Activated CD8-positive, alpha-beta T cell treated with anti-CD3 and anti-CD28 coated beads, Interleukin-2, amount 10 ng/mL, durations not matched to agents 7 days and 5 days (primary cell): Measurements from ENCODE around the gene MFSD2A. TPM values are rescaled to one million over a fixed set of nuclear protein-coding genes. Genes with fewer than 3 reads are reported as not detected.

ENCODE experiments used
- ATAC-seq: fragments of 150-1000 bp; cut with Tn5 transposase; one replicate; pipeline ENCODE4 v1.10.0; 2021; ENCODE audit warnings: moderate library complexity
- CTCF ChIA-PET: fragments of 350-600 bp; sonication (Branson Sonifier 250); formaldehyde crosslinking; loops from one replicate; lab custom pipeline; 2021; ENCODE audit warnings: antibody characterized with exemption; lab: Charles Lee
- POLR2A ChIA-PET: fragments of 350-600 bp; sonication (Branson Sonifier 250); formaldehyde crosslinking; loops from one replicate; lab custom pipeline; 2021; ENCODE audit warnings: antibody characterized with exemption; lab: Charles Lee
- DNase-seq: peaks from one replicate; pipeline ENCODE4 v3.0.0-alpha.2; 2020
- H3K27ac Mint-ChIP-seq: one replicate; pipeline ENCODE4 v1.8.0; 2021; ENCODE audit warnings: mild to moderate bottlenecking, mixed read lengths
- H3K27me3 Mint-ChIP-seq: one replicate; pipeline ENCODE4 v1.8.0; 2021; ENCODE audit warnings: low read depth, mixed read lengths
- H3K36me3 Mint-ChIP-seq: one replicate; pipeline ENCODE4 v1.8.0; 2021; ENCODE audit warnings: low read depth, mixed read lengths
- H3K4me1 Mint-ChIP-seq: one replicate; pipeline ENCODE4 v1.8.0; 2021; ENCODE audit warnings: low read depth, mixed read lengths
- H3K4me3 Mint-ChIP-seq: one replicate; pipeline ENCODE4 v1.8.0; 2021; ENCODE audit warnings: mild to moderate bottlenecking, mixed read lengths
- H3K9me3 Mint-ChIP-seq: one replicate; pipeline ENCODE4 v1.8.0; 2022; ENCODE audit warnings: mixed read lengths; ENCODE audit not compliant: insufficient read depth
- total RNA-seq, 2 experiments: library from RNA; stranded (reverse); gene quantifications; one replicate each; pipeline ENCODE4 v1.2.3, GENCODE V29; 2021

The MFSD2A gene
- total RNA-seq, 2 experiments from 2014 or later: 4.1 TPM

DNA sequence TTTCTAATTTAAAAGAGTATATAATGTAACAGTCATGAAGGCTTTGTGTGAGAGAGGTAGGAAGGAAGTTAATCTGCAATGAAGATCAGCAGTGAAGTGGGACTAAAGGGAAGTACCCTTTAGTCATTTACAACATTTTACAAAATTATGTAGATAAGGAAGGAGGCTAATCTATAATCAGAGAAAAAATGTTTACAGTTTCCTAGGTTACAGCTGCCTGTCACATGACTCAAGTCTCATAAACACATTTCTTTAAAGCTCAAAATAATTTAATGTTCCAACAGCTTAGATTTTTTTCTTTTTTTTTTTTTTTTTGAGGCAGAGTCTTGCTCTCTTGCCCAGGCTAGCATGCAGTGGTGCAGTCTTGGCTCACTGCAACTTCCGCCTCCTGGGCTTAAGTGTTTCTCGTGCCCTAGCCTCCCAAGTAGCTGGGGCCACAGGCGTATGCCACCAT lies 59.3 kb downstream of the MFSD2A start:
- Mint-ChIP-seq H3K4me1 (peaks cover 1% of the 10 kb centered on the region), H3K27me3 (peaks cover 8% of the 10 kb centered on the region), H3K4me3 (no peak overlapping the region), H3K9me3 (no peaks in the 10 kb centered on the region), H3K27ac (no peak overlapping the region), H3K36me3 (no peaks in the 10 kb centered on the region)
- POLR2A ChIA-PET: interaction anchor here (1.1 kb wide), 1 partner anchor 25 kb away, joined by 3 read pairs; no protein-coding TSS in a partner anchor
- CTCF ChIA-PET: interaction anchor here (1.7 to 3.3 kb wide), 4 partner anchors 18 to 112 kb away, joined by 4 to 13 read pairs (median 8); no protein-coding TSS in a partner anchor
- DNase-seq (no peak), ATAC-seq (peak; percentile 49)

DNA sequence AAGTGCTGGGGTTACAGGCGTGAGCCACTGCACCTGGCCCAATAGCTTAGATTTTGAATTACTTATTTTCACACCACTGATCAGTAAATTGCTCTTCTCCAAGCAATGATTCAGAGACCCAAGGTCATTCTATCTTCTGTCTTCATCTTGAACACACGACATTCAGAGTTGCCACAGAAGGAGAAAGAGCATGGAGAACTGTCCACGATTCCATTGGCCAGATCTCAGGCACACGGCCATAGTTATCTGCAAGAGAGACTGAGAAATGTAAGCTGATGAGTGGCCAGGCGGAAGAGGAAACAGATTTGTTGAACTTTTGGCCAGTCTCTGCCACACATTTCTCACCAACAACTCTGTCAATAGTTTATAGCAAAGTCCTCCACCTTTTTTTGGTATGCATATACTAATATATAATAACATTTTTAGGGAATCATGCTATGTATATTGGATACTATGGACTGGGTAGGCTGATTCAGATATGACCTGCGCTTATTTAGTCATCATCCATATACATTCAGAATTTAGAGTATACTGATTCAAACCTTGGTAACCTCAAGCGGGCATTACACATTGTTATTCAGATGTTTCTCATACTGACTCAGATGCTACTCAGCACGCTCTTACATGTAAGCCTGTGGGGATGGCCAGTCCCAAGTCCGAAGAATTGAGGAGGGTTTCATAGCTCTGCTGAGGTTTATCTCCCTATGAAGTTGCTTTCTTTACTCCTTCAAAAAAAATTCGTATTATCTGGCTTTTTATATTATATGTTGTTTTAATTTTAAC lies 60.1 kb downstream of the MFSD2A start:
- CTCF ChIA-PET: interaction anchor here (1.7 to 3.3 kb wide), 3 partner anchors 17 to 96 kb away, joined by 6 to 13 read pairs (median 9); no protein-coding TSS in a partner anchor
- Mint-ChIP-seq H3K9me3 (no peaks in the 10 kb centered on the region), H3K36me3 (no peaks in the 10 kb centered on the region), H3K4me1 (peaks cover 1% of the 10 kb centered on the region), H3K27ac (no peak overlapping the region), H3K4me3 (no peak overlapping the region), H3K27me3 (peaks cover 8% of the 10 kb centered on the region)
- ATAC-seq (no peak), DNase-seq (no peak)
- POLR2A ChIA-PET: interaction anchor here (0.8 to 1.1 kb wide), 2 partner anchors 13 to 24 kb away, joined by 3 read pairs; no protein-coding TSS in a partner anchor

DNA sequence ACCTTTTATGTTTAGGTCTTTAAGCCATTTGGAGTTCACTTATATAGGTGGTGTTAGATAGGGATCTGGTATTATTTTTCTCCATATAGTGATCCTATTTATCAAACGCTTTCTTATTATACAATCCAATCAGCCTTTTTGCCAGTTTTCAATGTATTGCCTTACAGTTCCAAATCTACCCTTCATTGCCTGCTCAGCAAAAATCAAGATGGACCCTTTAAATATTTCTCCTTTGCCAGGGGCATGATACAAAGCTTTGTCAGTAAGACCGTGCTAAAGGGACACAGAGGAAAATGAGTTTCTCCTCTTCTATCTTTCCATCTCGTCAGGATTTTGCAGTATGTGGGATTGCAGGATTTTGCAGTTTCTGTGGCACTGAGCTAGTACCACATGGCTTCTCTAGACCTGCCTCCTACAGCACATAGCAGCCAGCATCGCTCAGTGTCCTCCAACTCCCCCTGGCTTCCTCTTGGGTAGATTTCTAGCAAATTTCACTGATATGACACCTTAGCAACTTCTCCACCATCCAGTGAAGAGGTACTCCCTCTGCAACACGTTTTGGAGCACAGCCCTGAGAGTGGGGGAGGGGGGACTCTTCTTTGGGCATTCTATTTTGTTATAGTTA lies 63.1 kb downstream of the MFSD2A start:
- DNase-seq: no peak
- ChIA-PET POLR2A (no interaction called here), CTCF (interaction anchor here (1.3 to 1.4 kb wide), 2 partner anchors 12 to 14 kb away, joined by 3 to 4 read pairs; no protein-coding TSS in a partner anchor)
- Mint-ChIP-seq H3K4me1 (peaks cover 1% of the 10 kb centered on the region), H3K27ac (no peak overlapping the region), H3K27me3 (peaks cover 10% of the 10 kb centered on the region), H3K4me3 (no peak overlapping the region), H3K36me3 (no peaks in the 10 kb centered on the region), H3K9me3 (no peaks in the 10 kb centered on the region)
- no peak for ATAC-seq

Other genes with a start within 250 kb of the MFSD2A start
- 10 to 100 TPM; 60.9 to 64.7 TPM for gene PPIE, start 216.3 kb upstream of the MFSD2A start, total RNA-seq
- gene OXCT2, start 183.8 kb upstream of the MFSD2A start, total RNA-seq: under 1 TPM; 0.32 to 0.47 TPM
- under 1 TPM; 0.08 to 0.26 TPM for gene BMP8B, start 166.3 kb upstream of the MFSD2A start, total RNA-seq
- gene TRIT1, start 71.6 kb upstream of the MFSD2A start, total RNA-seq: 10 to 100 TPM; 18.2 to 18.8 TPM
- gene MYCL, start 53.2 kb upstream of the MFSD2A start, total RNA-seq: not detected
- gene CAP1, start 85.6 kb downstream of the MFSD2A start, total RNA-seq: 100 to 1,000 TPM; 805 to 847 TPM
- 10 to 100 TPM; 81.1 to 84.6 TPM for gene PPT1, start 142.1 kb downstream of the MFSD2A start, total RNA-seq
- gene RLF, start 206.2 kb downstream of the MFSD2A start, total RNA-seq: 10 to 100 TPM; 20.4 to 22.3 TPM